Ishikawa (cell line): Measurements from ENCODE around the gene TNK2.

Experiments used
- CEBPB ChIP-seq: IDR thresholded peaks from 2 replicates; pipeline ENCODE4 v1.6.1; 2012
- CREB1 ChIP-seq: IDR thresholded peaks from 2 replicates; pipeline ENCODE4 v1.6.1; 2012; ENCODE audit warnings: low read depth
- EGR1 ChIP-seq: IDR thresholded peaks from 2 replicates; pipeline ENCODE4 v1.6.1; 2012
- EP300 ChIP-seq: IDR thresholded peaks from 2 replicates; pipeline ENCODE4 v1.6.1; 2012; ENCODE audit warnings: borderline replicate concordance
- FOXM1 ChIP-seq: IDR thresholded peaks from 2 replicates; pipeline ENCODE4 v1.6.1; 2012; ENCODE audit warnings: low read depth, borderline replicate concordance
- NFIC ChIP-seq: IDR thresholded peaks from 2 replicates; pipeline ENCODE4 v1.6.1; 2012
- RAD21 ChIP-seq: IDR thresholded peaks from 2 replicates; pipeline ENCODE4 v1.6.1; 2012; ENCODE audit warnings: low read depth
- TAF1 ChIP-seq: IDR thresholded peaks from 2 replicates; pipeline ENCODE4 v1.6.1; 2012; ENCODE audit warnings: low read depth, mild to moderate bottlenecking
- TCF12 ChIP-seq: IDR thresholded peaks from 2 replicates; pipeline ENCODE4 v1.6.1; 2012; ENCODE audit warnings: low read depth
- TEAD4 ChIP-seq: IDR thresholded peaks from 2 replicates; pipeline ENCODE4 v1.6.1; 2012
- USF1 ChIP-seq: IDR thresholded peaks from 2 replicates; pipeline ENCODE4 v1.6.1; 2012
- YY1 ChIP-seq: IDR thresholded peaks from 2 replicates; pipeline ENCODE4 v1.6.1; 2012; ENCODE audit warnings: low read depth
- ZBTB7A ChIP-seq: IDR thresholded peaks from 2 replicates; pipeline ENCODE4 v1.6.1; 2012; ENCODE audit warnings: low read depth
- TF ChIP-seq, protein P1 (sequence below): IDR thresholded peaks from 2 replicates; pipeline ENCODE4 v1.6.1; 2012; ENCODE audit warnings: low read depth, mild to moderate bottlenecking
- TF ChIP-seq, protein P2 (sequence below): IDR thresholded peaks from 2 replicates; pipeline ENCODE4 v1.6.1; 2012

Gene TNK2

GRCh38 chr3:195872097-195872496 lies 36.3 kb downstream of the TNK2 start:
- TF ChIP-seq, protein P1, sequence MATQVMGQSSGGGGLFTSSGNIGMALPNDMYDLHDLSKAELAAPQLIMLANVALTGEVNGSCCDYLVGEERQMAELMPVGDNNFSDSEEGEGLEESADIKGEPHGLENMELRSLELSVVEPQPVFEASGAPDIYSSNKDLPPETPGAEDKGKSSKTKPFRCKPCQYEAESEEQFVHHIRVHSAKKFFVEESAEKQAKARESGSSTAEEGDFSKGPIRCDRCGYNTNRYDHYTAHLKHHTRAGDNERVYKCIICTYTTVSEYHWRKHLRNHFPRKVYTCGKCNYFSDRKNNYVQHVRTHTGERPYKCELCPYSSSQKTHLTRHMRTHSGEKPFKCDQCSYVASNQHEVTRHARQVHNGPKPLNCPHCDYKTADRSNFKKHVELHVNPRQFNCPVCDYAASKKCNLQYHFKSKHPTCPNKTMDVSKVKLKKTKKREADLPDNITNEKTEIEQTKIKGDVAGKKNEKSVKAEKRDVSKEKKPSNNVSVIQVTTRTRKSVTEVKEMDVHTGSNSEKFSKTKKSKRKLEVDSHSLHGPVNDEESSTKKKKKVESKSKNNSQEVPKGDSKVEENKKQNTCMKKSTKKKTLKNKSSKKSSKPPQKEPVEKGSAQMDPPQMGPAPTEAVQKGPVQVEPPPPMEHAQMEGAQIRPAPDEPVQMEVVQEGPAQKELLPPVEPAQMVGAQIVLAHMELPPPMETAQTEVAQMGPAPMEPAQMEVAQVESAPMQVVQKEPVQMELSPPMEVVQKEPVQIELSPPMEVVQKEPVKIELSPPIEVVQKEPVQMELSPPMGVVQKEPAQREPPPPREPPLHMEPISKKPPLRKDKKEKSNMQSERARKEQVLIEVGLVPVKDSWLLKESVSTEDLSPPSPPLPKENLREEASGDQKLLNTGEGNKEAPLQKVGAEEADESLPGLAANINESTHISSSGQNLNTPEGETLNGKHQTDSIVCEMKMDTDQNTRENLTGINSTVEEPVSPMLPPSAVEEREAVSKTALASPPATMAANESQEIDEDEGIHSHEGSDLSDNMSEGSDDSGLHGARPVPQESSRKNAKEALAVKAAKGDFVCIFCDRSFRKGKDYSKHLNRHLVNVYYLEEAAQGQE: no peak
- TF ChIP-seq FOXM1 (no peak), TAF1 (no peak), CREB1 (no peak), YY1 (no peak), USF1 (no peak), RAD21 (no peak), EP300 (no peak), ZBTB7A (no peak), TCF12 (no peak), NFIC (no peak), EGR1 (no peak), CEBPB (no peak), TEAD4 (no peak)
- TF ChIP-seq, protein P2, sequence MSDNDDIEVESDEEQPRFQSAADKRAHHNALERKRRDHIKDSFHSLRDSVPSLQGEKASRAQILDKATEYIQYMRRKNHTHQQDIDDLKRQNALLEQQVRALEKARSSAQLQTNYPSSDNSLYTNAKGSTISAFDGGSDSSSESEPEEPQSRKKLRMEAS: no peak

DNA sequence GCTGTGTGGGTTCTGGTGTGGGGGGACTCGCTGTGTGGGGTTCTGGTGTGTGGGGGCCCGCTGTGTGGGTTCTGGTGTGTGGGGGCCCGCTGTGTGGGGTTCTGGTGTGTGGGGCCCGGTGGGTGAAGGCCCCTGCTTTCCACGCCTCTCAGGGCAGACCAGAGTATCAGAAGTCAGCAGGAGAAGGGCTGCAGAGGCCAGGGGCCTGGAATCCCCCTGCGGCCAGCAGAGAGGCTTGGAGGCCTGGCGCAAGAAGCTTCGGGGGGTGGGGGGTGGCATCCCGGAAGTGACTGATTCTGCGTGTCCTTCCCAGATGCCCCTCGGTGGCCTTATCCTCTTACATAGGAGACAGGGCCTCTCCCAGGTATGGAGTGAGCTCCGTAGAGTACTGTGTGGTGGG lies 37.4 kb downstream of the TNK2 start:
- TF ChIP-seq TAF1 (no peak), EP300 (no peak), TCF12 (no peak), EGR1 (no peak), CREB1 (no peak), FOXM1 (no peak), NFIC (no peak), YY1 (no peak), USF1 (no peak), TEAD4 (no peak), RAD21 (no peak), CEBPB (no peak), ZBTB7A (no peak)
- TF ChIP-seq, protein P2: no peak
- TF ChIP-seq, protein P1: no peak

DNA sequence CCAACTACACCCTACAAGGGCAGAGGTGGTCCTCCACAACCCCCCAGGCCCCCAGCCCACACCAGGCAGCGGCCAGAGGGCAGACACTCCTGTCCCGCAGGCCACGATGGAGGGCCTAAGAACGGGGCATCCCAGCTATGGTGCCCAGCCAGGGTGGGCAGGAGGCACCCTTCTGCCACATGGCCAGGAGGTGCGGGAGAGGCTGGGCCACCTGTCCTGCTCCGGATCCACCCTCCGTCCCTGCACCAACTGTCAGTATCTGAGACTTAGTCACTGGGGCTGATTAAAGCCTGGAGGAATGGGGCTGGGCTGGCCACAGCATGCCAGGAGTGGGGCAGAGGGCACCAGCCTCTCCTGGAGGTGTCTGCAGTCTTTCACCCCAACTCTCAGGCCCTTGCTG lies 37.9 kb downstream of the TNK2 start:
- no peak for TF ChIP-seq NFIC
- no peak for TF ChIP-seq USF1
- TF ChIP-seq FOXM1: no peak
- no peak for TF ChIP-seq ZBTB7A
- no peak for TF ChIP-seq CREB1
- no peak for TF ChIP-seq RAD21
- TF ChIP-seq TEAD4: no peak
- TF ChIP-seq EGR1: no peak
- TF ChIP-seq, protein P2: no peak
- TF ChIP-seq, protein P1: no peak
- TF ChIP-seq TAF1: no peak
- no peak for TF ChIP-seq CEBPB
- TF ChIP-seq YY1: no peak
- TF ChIP-seq EP300: no peak
- TF ChIP-seq TCF12: no peak

DNA sequence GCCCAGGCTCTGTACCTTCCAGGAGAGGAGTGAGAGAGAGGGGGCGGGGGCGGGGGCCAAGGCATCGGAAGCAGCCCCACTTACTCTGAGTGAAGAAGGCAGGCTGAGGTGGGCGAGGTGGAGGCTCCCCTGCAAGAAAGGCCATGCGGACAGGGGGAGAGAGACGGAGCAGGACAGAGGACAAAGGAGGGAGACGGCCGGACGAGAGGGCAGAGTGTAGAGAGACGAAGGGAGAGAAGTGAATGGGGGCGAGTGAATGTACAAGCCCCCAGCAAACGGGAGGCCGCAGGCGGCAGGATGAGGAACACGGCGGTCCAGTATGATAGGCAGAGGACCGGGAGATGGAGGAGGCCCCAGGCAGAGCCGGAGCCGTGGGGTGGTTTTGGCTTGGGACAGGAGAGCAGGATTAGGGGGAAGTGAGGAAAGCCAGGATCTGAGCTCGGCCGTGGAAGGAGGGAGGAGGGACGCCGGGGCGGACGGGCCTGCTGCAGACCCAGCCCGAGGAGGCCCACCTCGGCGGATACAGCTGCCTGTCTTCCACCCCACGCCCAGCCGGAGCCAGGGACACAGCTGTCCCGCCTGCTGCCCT lies 38.8 kb downstream of the TNK2 start:
- no peak for TF ChIP-seq TEAD4
- TF ChIP-seq, protein P1: no peak
- no peak for TF ChIP-seq TCF12
- no peak for TF ChIP-seq RAD21
- no peak for TF ChIP-seq CREB1
- TF ChIP-seq, protein P2: no peak
- TF ChIP-seq EGR1: no peak
- TF ChIP-seq TAF1: no peak
- no peak for TF ChIP-seq EP300
- TF ChIP-seq ZBTB7A: no peak
- TF ChIP-seq USF1: no peak
- no peak for TF ChIP-seq NFIC
- TF ChIP-seq FOXM1: no peak
- no peak for TF ChIP-seq YY1
